ENCODE data around the gene GNAS-AS1.

- TF ChIP-seq CTCF (IDR thresholded peaks at IDR 0.05) (no peak), POLR2A (IDR thresholded peaks at IDR 0.05) (no peak)
These were observed 12.5 kb downstream of the GNAS-AS1 start for GRCh38 chr20:58838174-58838573.
